SK-N-MC (cell line): ENCODE measurements around the gene DDX39B.
"Not testable (repeated sequence)": the region's sequence is repeated elsewhere in the genome, so short reads cannot be mapped to it uniquely, and the experiment has no call there.

Experiments
- DNase-seq: peaks from one replicate; pipeline ENCODE4 v3.0.0-alpha.2; 2011; ENCODE audit warnings: low read depth, low spot score
- H3K27ac ChIP-seq: fragments of 200-600 bp; sonication (generic); 2 replicates; pipeline ENCODE4 v1.5.1; 2016; ENCODE audit warnings: mixed run types
- H3K36me3 ChIP-seq: fragments of 200-600 bp; sonication (generic); 2 replicates; pipeline ENCODE4 v1.6.1; 2017; ENCODE audit warnings: antibody characterized with exemption, low read length, mixed read lengths; ENCODE audit not compliant: insufficient read depth
- H3K4me3 ChIP-seq: fragments of 200-600 bp; sonication (generic); 2 replicates; pipeline ENCODE4 v1.5.1; 2016
- H3K9ac ChIP-seq: fragments of 200-600 bp; sonication (generic); 2 replicates; pipeline ENCODE4 v1.8.0; 2017; ENCODE audit warnings: mixed run types, mixed read lengths; ENCODE audit not compliant: insufficient read length
- H3K9me3 ChIP-seq: fragments of 200-600 bp; sonication (generic); 2 replicates; pipeline ENCODE4 v1.6.1; 2017; ENCODE audit warnings: low read depth, mild to moderate bottlenecking, antibody characterized with exemption, low read length, moderate library complexity, mixed read lengths
- EZH2 ChIP-seq: fragments of 200-600 bp; sonication (generic); IDR thresholded peaks from one replicate; pipeline ENCODE4 v1.6.1; 2017; ENCODE audit warnings: antibody characterized with exemption
- FOXP2 ChIP-seq: optimal IDR thresholded peaks from 2 replicates; pipeline ENCODE3; 2011; ENCODE audit warnings: mild to moderate bottlenecking, moderate library complexity; ENCODE audit not compliant: insufficient read depth; ENCODE audit errors: extremely low read length, control extremely low read depth
- POLR2AphosphoS5 ChIP-seq: IDR thresholded peaks from 2 replicates; pipeline ENCODE4 v1.6.1; 2012; ENCODE audit warnings: mild to moderate bottlenecking, low read depth, low read length, borderline replicate concordance

DDX39B gene

GRCh38 chr6:31558318-31558625 is 16.5 kb upstream of the DDX39B start:
- no peak overlapping the region for H3K27ac ChIP-seq
- H3K9me3 ChIP-seq: no peaks in the 10 kb centered on the region
- no peak for DNase-seq
- TF ChIP-seq FOXP2: no peak
- TF ChIP-seq EZH2: no peak
- no peak for TF ChIP-seq POLR2AphosphoS5
- no peak overlapping the region for H3K4me3 ChIP-seq
- peaks cover 17% of the 10 kb centered on the region; the same call in 1 of the 2 replicates for H3K36me3 ChIP-seq
- no peak overlapping the region for H3K9ac ChIP-seq

- TF ChIP-seq EZH2: no peak
- TF ChIP-seq FOXP2: no peak
- TF ChIP-seq POLR2AphosphoS5: no peak
- no peak overlapping the region for H3K9ac ChIP-seq
- DNase-seq: no peak
- H3K4me3 ChIP-seq: no peak overlapping the region
- H3K36me3 ChIP-seq: peaks cover 18% of the 10 kb centered on the region; the same call in 1 of the 2 replicates
- H3K27ac ChIP-seq: no peak overlapping the region
- no peaks in the 10 kb centered on the region for H3K9me3 ChIP-seq
These were observed 15.9 kb upstream of the DDX39B start for GRCh38 chr6:31557443-31558317.

- TF ChIP-seq EZH2 (no peak), POLR2AphosphoS5 (no peak), FOXP2 (no peak)
- Histone ChIP-seq H3K36me3 (peaks cover 18% of the 10 kb centered on the region; the same call in 1 of the 2 replicates), H3K4me3 (no peak overlapping the region), H3K9ac (no peak overlapping the region), H3K9me3 (no peaks in the 10 kb centered on the region), H3K27ac (no peak overlapping the region)
- no peak for DNase-seq
These were observed 14.5 kb upstream of the DDX39B start for GRCh38 chr6:31556307-31556706.

- not testable (repeated sequence) for H3K27ac ChIP-seq
These were observed 9.6 kb upstream of the DDX39B start for GRCh38 chr6:31551371-31551770.

GRCh38 chr6:31548544-31548873 is 6.7 kb upstream of the DDX39B start:
- TF ChIP-seq EZH2 (no peak), POLR2AphosphoS5 (no peak), FOXP2 (no peak)
- Histone ChIP-seq H3K9me3 (no peaks in the 10 kb centered on the region), H3K27ac (peak overlapping the region; percentile 92), H3K4me3 (peak overlapping the region; percentile 86), H3K9ac (peak overlapping the region; percentile 91), H3K36me3 (peaks cover 23% of the 10 kb centered on the region; the same call in 1 of the 2 replicates)
- no peak for DNase-seq

More at GRCh38 chr6:31551371-31551770, 9.6 kb upstream of the DDX39B start:
- H3K36me3 ChIP-seq: peaks cover 28% of the 10 kb centered on the region; the same call in 1 of the 2 replicates
- not testable (repeated sequence) for H3K4me3 ChIP-seq, H3K9me3 ChIP-seq, H3K9ac ChIP-seq, DNase-seq

DNA sequence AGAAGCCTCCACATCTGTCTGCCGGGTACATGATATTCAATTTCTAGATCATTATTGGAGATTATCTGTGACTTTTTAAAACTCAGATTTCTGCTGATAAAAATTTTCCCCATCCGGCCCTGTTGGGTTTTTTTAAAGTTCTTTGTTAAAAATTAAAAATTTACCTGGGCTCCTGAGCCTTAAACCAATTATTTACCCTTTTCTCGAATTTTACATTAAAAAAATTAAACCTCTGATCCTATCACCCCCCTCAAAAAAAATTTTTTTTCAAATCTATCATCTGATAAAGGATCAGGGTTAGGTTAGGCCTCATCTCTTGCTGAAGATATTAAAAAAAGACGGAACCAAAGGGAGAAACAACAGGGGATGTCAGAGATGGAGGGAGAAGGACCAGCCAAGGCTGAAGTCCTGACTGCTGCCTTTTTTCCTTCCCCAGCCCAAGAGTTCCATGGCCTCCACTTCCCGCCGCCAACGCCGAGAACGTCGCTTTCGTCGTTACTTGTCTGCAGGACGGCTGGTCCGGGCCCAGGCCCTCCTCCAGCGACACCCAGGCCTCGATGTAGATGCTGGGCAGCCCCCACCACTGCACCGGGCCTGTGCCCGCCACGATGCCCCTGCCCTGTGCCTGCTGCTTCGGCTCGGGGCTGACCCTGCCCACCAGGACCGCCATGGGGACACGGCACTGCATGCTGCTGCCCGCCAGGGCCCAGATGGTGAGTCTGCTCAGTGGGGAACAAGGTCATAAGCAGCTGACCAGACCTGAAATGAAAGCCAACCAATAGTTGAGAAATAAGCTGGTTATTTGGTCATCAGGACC is 6.1 kb upstream of the DDX39B start:
- Histone ChIP-seq H3K27ac (peak overlapping the region; percentile 92), H3K9ac (peak overlapping the region; percentile 91), H3K9me3 (no peaks in the 10 kb centered on the region), H3K4me3 (peak overlapping the region; percentile 86), H3K36me3 (peaks cover 19% of the 10 kb centered on the region; the same call in 1 of the 2 replicates)
- no peak for TF ChIP-seq POLR2AphosphoS5
- TF ChIP-seq FOXP2: no peak
- TF ChIP-seq EZH2: no peak
- DNase-seq: no peak

- TF ChIP-seq EZH2 (no peak), POLR2AphosphoS5 (peak; percentile 74), FOXP2 (no peak)
- Histone ChIP-seq H3K9me3 (no peaks in the 10 kb centered on the region), H3K27ac (peak within 1 kb of the TSS; percentile 92), H3K4me3 (peak within 1 kb of the TSS; percentile 86), H3K9ac (peak within 1 kb of the TSS; percentile 91), H3K36me3 (peaks cover 19% of the 10 kb centered on the region; the same call in 1 of the 2 replicates)
- peak; percentile 96 for DNase-seq
These were observed 5.3 kb upstream of the DDX39B start, which contains the start of gene NFKBIL1 for GRCh38 chr6:31546958-31547726. TSS of gene NFKBIL1 (plus strand) at chr6:31547608. CDS start at chr6:31547695, 87 bp downstream.

DNA sequence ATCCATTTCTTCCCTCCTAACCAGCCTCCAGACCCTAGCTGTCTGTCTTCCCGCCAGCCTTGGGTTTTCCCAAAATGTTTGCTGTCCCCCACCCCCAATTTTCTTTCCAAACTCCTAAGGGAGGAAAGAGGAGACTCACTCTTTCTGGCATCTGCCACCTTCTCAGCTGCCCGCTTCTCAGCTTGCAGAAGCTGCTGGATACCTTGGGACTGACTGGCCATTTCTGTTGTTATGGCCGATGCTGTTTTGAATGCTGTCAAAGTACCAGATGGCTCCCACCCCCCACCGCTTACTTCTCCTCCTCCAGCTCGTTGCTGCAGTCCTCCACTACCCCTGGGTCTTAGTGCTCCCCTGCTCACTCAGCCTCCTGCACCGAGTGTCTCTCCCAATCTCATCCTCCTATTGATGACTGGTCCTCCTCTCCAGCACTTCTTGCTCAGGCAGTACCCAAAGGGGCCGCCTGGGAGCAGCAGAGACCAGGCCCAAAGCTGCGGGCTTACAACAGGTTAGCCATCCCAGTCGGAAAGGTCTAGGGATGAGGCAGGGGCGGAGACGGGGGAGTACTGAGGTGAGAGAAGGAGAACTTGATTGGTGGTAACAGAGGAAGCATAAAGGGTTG is 4.6 kb upstream of the DDX39B start, which contains the start of gene ATP6V1G2:
Gene ATP6V1G2 (minus strand): TSS at position 270 of the 619 bp plus-strand sequence. CDS start 49 bp downstream, at position 221.
- H3K36me3 ChIP-seq: peaks cover 19% of the 10 kb centered on the region; the same call in 1 of the 2 replicates
- H3K9me3 ChIP-seq: no peaks in the 10 kb centered on the region
- no peak for TF ChIP-seq POLR2AphosphoS5
- peak; percentile 82 for DNase-seq
- peak within 1 kb of the TSS; percentile 92 for H3K27ac ChIP-seq
- H3K9ac ChIP-seq: peak within 1 kb of the TSS; percentile 91
- H3K4me3 ChIP-seq: peak within 1 kb of the TSS; percentile 86
